ENCODE measurements around the gene WWTR1.

The WWTR1 gene

GRCh38 chr3:149657926-149658743, at the start of gene WWTR1:
WWTR1 (minus strand) TSS chr3:149658025; CDS start chr3:149657306, 719 bp downstream.
- peak; percentile 54 for FAIRE-seq

- no peak for FAIRE-seq
Observed at GRCh38 chr3:149706905-149707304, 49.1 kb upstream of the WWTR1 start.

GRCh38 chr3:149705416-149705815, 47.6 kb upstream of the WWTR1 start:
- FAIRE-seq, result no peak

GRCh38 chr3:149703466-149703865, 45.6 kb upstream of the WWTR1 start:
- no peak for FAIRE-seq

GRCh38 chr3:149702691-149703441, 45.0 kb upstream of the WWTR1 start:
- FAIRE-seq, result no peak

GRCh38 chr3:149701977-149702350, 44.1 kb upstream of the WWTR1 start:
- FAIRE-seq, result no peak

- no peak for FAIRE-seq
Observed at GRCh38 chr3:149701206-149701976, 43.6 kb upstream of the WWTR1 start.

- no peak for FAIRE-seq
Observed at GRCh38 chr3:149688122-149688757, 30.4 kb upstream of the WWTR1 start.

- no peak for FAIRE-seq
Observed at GRCh38 chr3:149686996-149687395, 29.2 kb upstream of the WWTR1 start.

- no peak for FAIRE-seq
Observed at GRCh38 chr3:149678351-149678950, 20.6 kb upstream of the WWTR1 start.

GRCh38 chr3:149673393-149673792, 15.6 kb upstream of the WWTR1 start:
- no peak for FAIRE-seq

- FAIRE-seq, result no peak
Observed at GRCh38 chr3:149670742-149671492, 13.1 kb upstream of the WWTR1 start.

- no peak for FAIRE-seq
Observed at GRCh38 chr3:149667576-149667975, 9.8 kb upstream of the WWTR1 start.

GRCh38 chr3:149663966-149664365, 6.1 kb upstream of the WWTR1 start:
- no peak for FAIRE-seq

GRCh38 chr3:149662240-149662887, 4.5 kb upstream of the WWTR1 start:
- FAIRE-seq, result no peak

- FAIRE-seq, result no peak
Observed at GRCh38 chr3:149660462-149660861, 2.6 kb upstream of the WWTR1 start.

- no peak for FAIRE-seq
Observed at GRCh38 chr3:149658744-149659497, 1.1 kb upstream of the WWTR1 start.

- no peak for FAIRE-seq
Observed at GRCh38 chr3:149657321-149657925, 402 bp downstream of the WWTR1 start.

- FAIRE-seq, result no peak
Observed at GRCh38 chr3:149655826-149656574, 1.8 kb downstream of the WWTR1 start.

All from TTC549 (cell line).